HepG2 (cell line): ENCODE measurements around the gene ACP5. TPM values are rescaled to one million over a fixed set of nuclear protein-coding genes. Genes with fewer than 3 reads are reported as not detected.

Experiments used
- AGO2 ChIP-seq: fragments of 200-400 bp; formaldehyde crosslinking; optimal IDR thresholded peaks from 2 replicates; pipeline ENCODE3; 2017; ENCODE audit warnings: mild to moderate bottlenecking, low read depth, low read length, moderate library complexity
- ATM ChIP-seq: fragments of 450-650 bp; IDR thresholded peaks from 2 replicates; pipeline ENCODE4 v1.7.1; 2017; ENCODE audit warnings: mild to moderate bottlenecking, borderline replicate concordance
- FOXP1 ChIP-seq, 2 experiments: fragments of 450-650 bp in 1 of 2; IDR thresholded peaks; 2 replicates each; pipeline ENCODE4 v1.6.1; 2017 to 2018; ENCODE audit warnings: antibody characterized with exemption in 1 of 2
- HCFC1 ChIP-seq: fragments of 150-350 bp; IDR thresholded peaks from 2 replicates; pipeline ENCODE4 v1.6.1; 2014; ENCODE audit warnings: low read depth, low read length
- MAFG ChIP-seq: sonication (generic); formaldehyde crosslinking; IDR thresholded peaks from 2 replicates; pipeline ENCODE4 v1.5.1; 2020; ENCODE audit warnings: mild to moderate bottlenecking, missing genetic modification reagents
- MIXL1 ChIP-seq: IDR thresholded peaks from 2 replicates; pipeline ENCODE4 v1.6.1; 2016
- MYNN ChIP-seq: sonication (generic); formaldehyde crosslinking; IDR thresholded peaks from 2 replicates; pipeline ENCODE4 v1.4.0; 2020; ENCODE audit warnings: mild to moderate bottlenecking, low read depth, missing genetic modification reagents
- NCOA1 ChIP-seq: sonication (generic); formaldehyde crosslinking; IDR thresholded peaks from 2 replicates; pipeline ENCODE4 v1.9.0; 2021; ENCODE audit warnings: missing genetic modification reagents
- ONECUT2 ChIP-seq: sonication (generic); formaldehyde crosslinking; IDR thresholded peaks from 2 replicates; pipeline ENCODE4 v1.4.0; 2020; ENCODE audit warnings: missing genetic modification reagents
- PHF8 ChIP-seq: sonication (generic); formaldehyde crosslinking; IDR thresholded peaks from 2 replicates; pipeline ENCODE4 v1.5.0; 2020; ENCODE audit warnings: missing genetic modification reagents
- RAD21 ChIP-seq: fragments of 450-650 bp; formaldehyde crosslinking; IDR thresholded peaks from 2 replicates; pipeline ENCODE4 v1.5.0; 2020; ENCODE audit warnings: mild to moderate bottlenecking
- ZBTB20 ChIP-seq: sonication (generic); formaldehyde crosslinking; IDR thresholded peaks from 2 replicates; pipeline ENCODE4 v1.8.1; 2023; ENCODE audit warnings: missing genetic modification reagents, low read depth, mild to moderate bottlenecking, borderline replicate concordance
- ZNF160 ChIP-seq: sonication (generic); formaldehyde crosslinking; IDR thresholded peaks from 2 replicates; pipeline ENCODE4 v1.8.0; 2022; ENCODE audit warnings: mild to moderate bottlenecking, inconsistent platforms, missing genetic modification reagents
- ZNF264 ChIP-seq: sonication (generic); formaldehyde crosslinking; IDR thresholded peaks from 2 replicates; pipeline ENCODE4 v1.4.0; 2020; ENCODE audit warnings: missing genetic modification reagents
- ZNF552 ChIP-seq: sonication (generic); formaldehyde crosslinking; IDR thresholded peaks from 2 replicates; pipeline ENCODE4 v1.9.0; 2022; ENCODE audit warnings: missing genetic modification reagents, mild to moderate bottlenecking, borderline replicate concordance
- ZNF644 ChIP-seq: IDR thresholded peaks from 2 replicates; pipeline ENCODE4 v1.6.1; 2016; ENCODE audit warnings: low read depth
- ZNF737 ChIP-seq: sonication (generic); formaldehyde crosslinking; IDR thresholded peaks from 2 replicates; pipeline ENCODE4 v1.5.0; 2020; ENCODE audit warnings: missing genetic modification reagents, mild to moderate bottlenecking, borderline replicate concordance
- ZSCAN21 ChIP-seq: sonication (generic); formaldehyde crosslinking; IDR thresholded peaks from 2 replicates; pipeline ENCODE4 v1.8.0; 2022; ENCODE audit warnings: mild to moderate bottlenecking, missing genetic modification reagents, moderate library complexity, borderline replicate concordance
- polyA plus RNA-seq, 8 experiments: library from polyadenylated mRNA; depleted of rRNA in 3 of 8; stranded (reverse) in 7 of 8; unstranded in 1 of 8; fragments of >200 nt; fragmentation: Illumina TruSeq in 4 of 8; extraction: Trizol in 4 of 8; gene quantifications; 2 replicates each; pipeline versions ENCODE4 v1.2.1 to v1.2.3, GENCODE V29; 2011 to 2016; ENCODE audit warnings: low read depth in 4 of 8, missing spikeins in 1 of 8, mixed read lengths in 1 of 8; ENCODE audit not compliant: insufficient read depth in 1 of 8
- total RNA-seq, 5 experiments: library from RNA; depleted of rRNA; stranded (reverse); fragments of >200 nt; fragmentation: Illumina TruSeq; extraction: Trizol; gene quantifications; 2 replicates each; pipeline ENCODE4 v1.2.3, GENCODE V29; 2016; ENCODE audit warnings: low read depth in 1 of 5
- TF ChIP-seq, protein P1 (sequence below): sonication (generic); formaldehyde crosslinking; IDR thresholded peaks from 2 replicates; pipeline ENCODE4 v1.5.0; 2020; ENCODE audit warnings: mild to moderate bottlenecking, low read depth, missing genetic modification reagents, borderline replicate concordance
- TF ChIP-seq, protein P2 (sequence below): sonication (generic); formaldehyde crosslinking; IDR thresholded peaks from 2 replicates; pipeline ENCODE4 v1.5.0; 2020; ENCODE audit warnings: missing genetic modification reagents
- TF ChIP-seq, protein P3 (sequence below): sonication (generic); formaldehyde crosslinking; IDR thresholded peaks from 2 replicates; pipeline ENCODE4 v1.4.0; 2020; ENCODE audit warnings: mild to moderate bottlenecking, missing genetic modification reagents

The ACP5 gene
- total and polyA plus RNA-seq, 2 of the 13 experiments (the other 11 are each of a cell fraction or from before 2014, with no cell fraction given), result 1.3 to 6.7 TPM

DNA sequence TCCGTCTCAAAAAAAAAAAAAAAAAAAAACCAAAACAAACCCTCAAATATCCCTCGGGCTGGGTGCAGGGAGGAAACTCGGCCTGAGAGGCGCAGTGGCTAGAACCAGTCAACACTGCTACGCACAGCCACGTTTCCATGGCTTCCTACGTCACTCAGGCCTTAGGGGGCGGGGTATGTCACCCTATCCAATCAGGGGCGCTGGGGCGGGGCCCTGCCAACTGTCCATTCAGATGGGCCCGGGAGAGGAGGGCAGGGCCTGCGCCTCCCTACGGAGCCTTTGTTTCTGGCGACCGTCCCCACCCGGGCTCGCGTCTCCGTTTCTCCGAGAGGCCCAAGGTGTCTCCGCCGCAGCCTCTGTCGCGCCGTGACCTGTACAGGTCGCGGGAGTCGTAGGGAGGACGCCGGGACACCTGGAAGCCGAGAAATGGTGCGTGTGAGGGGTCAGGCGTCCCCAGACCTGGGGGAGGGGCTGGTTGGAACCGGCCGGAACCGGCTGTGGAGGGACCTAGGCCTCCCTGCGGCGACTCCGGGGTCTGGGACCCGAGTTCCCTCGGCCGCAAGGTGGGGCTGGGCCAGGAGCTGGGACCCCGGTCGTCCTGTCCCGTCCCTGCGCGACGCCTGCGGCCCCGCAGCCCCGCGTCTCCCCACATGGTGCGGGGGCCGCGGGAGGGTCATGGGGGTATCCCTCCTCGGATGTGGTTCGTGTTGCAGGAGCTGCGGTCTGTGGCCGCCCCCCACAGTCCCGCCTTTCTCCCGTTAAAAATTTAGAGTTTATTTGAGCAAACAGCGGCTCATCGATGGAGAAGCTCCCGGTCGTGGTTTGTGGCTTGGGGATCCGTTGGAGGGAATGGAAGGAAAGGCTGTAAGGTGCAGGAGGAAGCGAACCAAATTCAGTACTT lies 20.0 kb upstream of the ACP5 start, which contains the start of gene ZNF627 (continued):
- TF ChIP-seq ZBTB20 (CRISPR knock-in tag) (peak; percentile 59; the same call in 1 of the 2 replicates), FOXP1 (IDR thresholded peaks at IDR 0.05) (no peak), FOXP1 (CRISPR knock-in tag; IDR thresholded peaks at IDR 0.05) (no peak), RAD21 (CRISPR knock-in tag) (peak; percentile 52), ZNF264 (peak; percentile 57; the same call in 1 of the 2 replicates), HCFC1 (0 out of 2 replicates have a peak, but pooled peaks have one; percentile 13), ATM (no peak), AGO2 (peak; percentile 88), ZNF160 (CRISPR knock-in tag) (no peak), ZSCAN21 (CRISPR knock-in tag) (peak; percentile 85; the same call in 1 of the 2 replicates), PHF8 (peak; percentile 100), ZNF644 (CRISPR knock-in tag) (no peak), ONECUT2 (CRISPR knock-in tag) (no peak), MAFG (CRISPR knock-in tag) (no peak), MYNN (CRISPR knock-in tag) (0 out of 2 replicates have a peak, but pooled peaks have one; percentile 51), ZNF552 (CRISPR knock-in tag) (no peak; the same call in 1 of the 2 replicates), NCOA1 (CRISPR knock-in tag) (no peak), MIXL1 (no peak), ZNF737 (CRISPR knock-in tag) (peak; percentile 36; the same call in 1 of the 2 replicates)
- TF ChIP-seq, protein P1, sequence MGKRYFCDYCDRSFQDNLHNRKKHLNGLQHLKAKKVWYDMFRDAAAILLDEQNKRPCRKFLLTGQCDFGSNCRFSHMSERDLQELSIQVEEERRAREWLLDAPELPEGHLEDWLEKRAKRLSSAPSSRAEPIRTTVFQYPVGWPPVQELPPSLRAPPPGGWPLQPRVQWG (CRISPR knock-in tag), result no peak
- TF ChIP-seq, protein P2, sequence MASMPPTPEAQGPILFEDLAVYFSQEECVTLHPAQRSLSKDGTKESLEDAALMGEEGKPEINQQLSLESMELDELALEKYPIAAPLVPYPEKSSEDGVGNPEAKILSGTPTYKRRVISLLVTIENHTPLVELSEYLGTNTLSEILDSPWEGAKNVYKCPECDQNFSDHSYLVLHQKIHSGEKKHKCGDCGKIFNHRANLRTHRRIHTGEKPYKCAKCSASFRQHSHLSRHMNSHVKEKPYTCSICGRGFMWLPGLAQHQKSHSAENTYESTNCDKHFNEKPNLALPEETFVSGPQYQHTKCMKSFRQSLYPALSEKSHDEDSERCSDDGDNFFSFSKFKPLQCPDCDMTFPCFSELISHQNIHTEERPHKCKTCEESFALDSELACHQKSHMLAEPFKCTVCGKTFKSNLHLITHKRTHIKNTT (CRISPR knock-in tag), result no peak
- TF ChIP-seq, protein P3, sequence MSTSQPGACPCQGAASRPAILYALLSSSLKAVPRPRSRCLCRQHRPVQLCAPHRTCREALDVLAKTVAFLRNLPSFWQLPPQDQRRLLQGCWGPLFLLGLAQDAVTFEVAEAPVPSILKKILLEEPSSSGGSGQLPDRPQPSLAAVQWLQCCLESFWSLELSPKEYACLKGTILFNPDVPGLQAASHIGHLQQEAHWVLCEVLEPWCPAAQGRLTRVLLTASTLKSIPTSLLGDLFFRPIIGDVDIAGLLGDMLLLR (CRISPR knock-in tag), result 0 out of 2 replicates have a peak, but pooled peaks have one; percentile 50
